ENCODE results near the gene BAZ1B. TPM values are rescaled to one million over a fixed set of nuclear protein-coding genes. Genes with fewer than 3 reads are reported as not detected.
"Not testable (repeated sequence)": the region's sequence is repeated elsewhere in the genome, so short reads cannot be mapped to it uniquely, and the experiment has no call there.

Gene BAZ1B
- polyA plus RNA-seq, 1 experiment: 12.4 TPM

GRCh38 chr7:73489976-73490375, 32.1 kb downstream of the BAZ1B start:
- DNase-seq (ENCODE audit: low read depth): no peak
- Histone ChIP-seq H3K4me3 (ENCODE audit: low read depth, low read length) (no peak overlapping the region), H3K36me3 (ENCODE audit: control insufficient read depth, insufficient read depth, low read length) (peaks cover 7% of the 10 kb centered on the region), H3K27me3 (ENCODE audit: control insufficient read depth, insufficient read depth, low read length) (no peaks in the 10 kb centered on the region)
- TF ChIP-seq CTCF (IDR thresholded peaks at IDR 0.05; ENCODE audit: insufficient read depth, low read depth, low read length): no peak
- POLR2A ChIA-PET: no interaction called here
- CTCF ChIA-PET: no interaction called here

GRCh38 chr7:73487486-73487885, 34.6 kb downstream of the BAZ1B start:
- H3K36me3 ChIP-seq (ENCODE audit: control insufficient read depth, insufficient read depth, low read length): peaks cover 7% of the 10 kb centered on the region
- TF ChIP-seq CTCF (IDR thresholded peaks at IDR 0.05; ENCODE audit: insufficient read depth, low read depth, low read length): no peak
- H3K27me3 ChIP-seq (ENCODE audit: control insufficient read depth, insufficient read depth, low read length): no peaks in the 10 kb centered on the region
- ChIA-PET CTCF (no interaction called here), POLR2A (interaction anchor here (0.6 kb wide), 1 partner anchor 79 kb away, joined by 3 read pairs; no protein-coding TSS in a partner anchor)
- no peak overlapping the region for H3K4me3 ChIP-seq (ENCODE audit: low read depth, low read length)
- peak; percentile 1 for DNase-seq (ENCODE audit: low read depth)

- no peak for DNase-seq (ENCODE audit: low read depth)
- Histone ChIP-seq H3K4me3 (ENCODE audit: low read depth, low read length) (no peak overlapping the region), H3K27me3 (ENCODE audit: control insufficient read depth, insufficient read depth, low read length) (no peaks in the 10 kb centered on the region), H3K36me3 (ENCODE audit: control insufficient read depth, insufficient read depth, low read length) (peaks cover 4% of the 10 kb centered on the region; the same call in 1 of the 2 replicates)
- TF ChIP-seq CTCF (IDR thresholded peaks at IDR 0.05; ENCODE audit: insufficient read depth, low read depth, low read length): no peak
- ChIA-PET POLR2A (no interaction called here), CTCF (no interaction called here)
Measured at GRCh38 chr7:73483171-73483570, 38.9 kb downstream of the BAZ1B start.

GRCh38 chr7:73482746-73483145, 39.3 kb downstream of the BAZ1B start:
- no peak for DNase-seq (ENCODE audit: low read depth)
- TF ChIP-seq CTCF (IDR thresholded peaks at IDR 0.05; ENCODE audit: insufficient read depth, low read depth, low read length): no peak
- CTCF ChIA-PET: no interaction called here
- H3K36me3 ChIP-seq (ENCODE audit: control insufficient read depth, insufficient read depth, low read length): peaks cover 8% of the 10 kb centered on the region; the same call in 1 of the 2 replicates
- no peak overlapping the region for H3K4me3 ChIP-seq (ENCODE audit: low read depth, low read length)
- no peaks in the 10 kb centered on the region for H3K27me3 ChIP-seq (ENCODE audit: control insufficient read depth, insufficient read depth, low read length)
- POLR2A ChIA-PET: no interaction called here

- CTCF ChIA-PET, POLR2A ChIA-PET: not testable (repeated sequence)
- H3K36me3 ChIP-seq (ENCODE audit: control insufficient read depth, insufficient read depth, low read length): peaks cover 11% of the 10 kb centered on the region; the same call in 1 of the 2 replicates
Measured at GRCh38 chr7:73481521-73481920, 40.6 kb downstream of the BAZ1B start.

GRCh38 chr7:73478549-73478948, 43.5 kb downstream of the BAZ1B start:
- Histone ChIP-seq H3K27me3 (ENCODE audit: control insufficient read depth, insufficient read depth, low read length) (no peaks in the 10 kb centered on the region), H3K36me3 (ENCODE audit: control insufficient read depth, insufficient read depth, low read length) (peaks cover 10% of the 10 kb centered on the region; the same call in 1 of the 2 replicates), H3K4me3 (ENCODE audit: low read depth, low read length) (no peak overlapping the region)
- DNase-seq (ENCODE audit: low read depth): no peak
- TF ChIP-seq CTCF (IDR thresholded peaks at IDR 0.05; ENCODE audit: insufficient read depth, low read depth, low read length): no peak
- ChIA-PET CTCF (interaction anchor here (3.6 kb wide), 1 partner anchor 27 kb away, joined by 13 read pairs; no protein-coding TSS in a partner anchor), POLR2A (no interaction called here)

More at GRCh38 chr7:73481521-73481920, 40.6 kb downstream of the BAZ1B start:
- DNase-seq (ENCODE audit: low read depth); H3K27me3 ChIP-seq (ENCODE audit: control insufficient read depth, insufficient read depth, low read length); H3K4me3 ChIP-seq (ENCODE audit: low read depth, low read length): not testable (repeated sequence)

Measured in BJ (cell line).